GM19193 (cell line): ENCODE data around the gene DEGS1.

Experiments
- POLR2A ChIP-seq: IDR thresholded peaks from 4 replicates; pipeline ENCODE4 v1.6.1; 2011; ENCODE audit not compliant: insufficient read depth, insufficient read length; ENCODE audit errors: extremely low read depth

Gene DEGS1

DNA sequence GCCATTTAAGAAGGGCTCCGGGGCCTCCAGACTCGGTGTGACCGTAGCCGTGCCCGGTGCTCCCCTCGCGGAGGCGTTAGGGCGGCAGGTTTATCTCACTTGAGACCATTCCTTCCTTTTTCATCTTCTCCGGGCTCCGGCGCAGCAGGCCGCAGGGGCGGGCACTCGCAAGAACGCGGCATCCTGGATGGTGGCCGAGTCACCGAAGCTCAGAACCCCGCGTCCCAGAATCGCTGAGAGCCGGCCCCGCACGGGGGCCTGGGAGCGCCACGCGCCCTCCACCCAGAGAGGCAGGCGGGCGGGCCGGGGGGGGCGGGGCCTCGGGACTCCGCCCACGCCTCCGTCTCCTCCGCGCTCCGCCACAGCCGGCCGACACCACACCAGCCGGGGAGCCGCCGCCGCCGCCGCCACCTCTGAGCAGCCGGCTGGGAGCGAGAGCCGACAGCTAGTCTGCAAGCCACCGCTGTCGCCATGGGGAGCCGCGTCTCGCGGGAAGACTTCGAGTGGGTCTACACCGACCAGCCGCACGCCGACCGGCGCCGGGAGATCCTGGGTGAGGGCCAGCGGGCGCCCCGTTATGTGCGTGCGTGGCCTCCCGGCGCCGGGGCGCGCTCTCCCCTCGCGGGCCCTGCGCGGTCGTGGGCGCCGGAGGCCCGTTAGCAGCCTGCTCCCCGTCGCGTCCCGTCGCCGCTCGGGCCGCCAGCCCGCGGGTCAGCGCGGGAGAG is at the start of gene DEGS1:
DEGS1 (plus strand) TSS at position 375 of the 725 bp plus-strand sequence; CDS start at position 472, 97 bp downstream.
- peak; percentile 76 for TF ChIP-seq POLR2A

DNA sequence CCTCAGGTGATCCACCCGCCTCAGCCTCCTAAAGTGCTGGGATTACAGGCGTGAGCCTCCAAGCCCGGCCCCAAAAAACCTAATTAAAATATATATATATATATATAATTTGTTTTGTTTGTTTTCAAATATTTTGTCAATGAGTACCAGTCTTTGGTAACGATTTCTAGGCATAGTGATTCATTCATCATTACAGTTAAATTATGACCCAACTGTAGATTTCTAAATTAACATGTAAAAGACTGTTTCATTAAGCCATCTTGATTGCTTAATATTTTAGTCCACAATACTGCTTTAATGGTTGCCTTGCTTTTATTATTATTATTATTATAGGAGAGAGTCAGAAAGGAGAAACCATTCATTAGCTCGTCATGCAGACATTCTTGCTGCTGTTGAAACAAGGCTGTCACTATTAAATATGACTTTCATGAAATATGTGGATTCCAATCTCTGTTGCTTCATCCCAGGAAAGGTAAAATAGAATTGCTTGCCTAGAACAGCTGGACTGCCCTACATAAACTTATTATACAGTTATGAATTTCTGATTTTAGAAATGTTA is 49.2 kb upstream of the DEGS1 start:
- TF ChIP-seq POLR2A: no peak

DNA sequence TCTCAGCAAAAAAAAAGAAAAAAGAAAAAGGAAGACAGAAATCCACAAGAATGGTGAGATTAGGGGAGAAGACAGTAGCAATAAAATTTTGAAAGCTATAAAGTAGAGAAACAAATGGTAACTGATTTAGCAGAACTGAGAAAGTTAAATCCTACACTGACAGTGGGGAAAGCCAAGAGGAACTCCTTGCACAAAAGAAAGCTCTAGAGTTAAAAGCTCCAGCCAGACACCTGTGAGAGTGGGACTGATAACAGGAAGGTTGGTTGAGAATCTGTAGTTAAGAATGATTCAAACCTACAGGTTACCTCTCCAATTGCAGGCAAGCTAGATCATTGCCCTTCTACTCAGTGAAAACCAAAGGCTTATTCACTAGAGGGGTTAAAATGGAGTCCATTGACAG is 45.5 kb upstream of the DEGS1 start:
- no peak for TF ChIP-seq POLR2A

DNA sequence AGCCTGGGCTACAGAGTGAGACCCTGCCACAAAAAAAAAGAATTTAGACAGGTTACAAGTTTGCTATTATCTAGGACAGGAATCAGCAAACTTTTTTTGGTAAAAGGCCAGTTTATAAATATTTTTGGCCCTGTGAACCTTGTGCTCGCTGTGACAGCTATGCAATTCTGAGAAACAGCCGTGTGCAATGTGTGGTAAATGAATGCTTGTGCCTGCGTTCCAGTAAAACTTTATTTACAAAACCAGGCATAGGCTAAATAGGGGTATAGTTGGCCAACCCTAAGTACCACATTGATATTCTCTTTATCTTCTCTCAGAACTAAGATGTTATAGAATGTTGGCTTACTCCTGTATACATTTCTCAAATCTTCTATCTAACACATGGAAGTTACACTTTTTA is 44.8 kb upstream of the DEGS1 start:
- TF ChIP-seq POLR2A: no peak

DNA sequence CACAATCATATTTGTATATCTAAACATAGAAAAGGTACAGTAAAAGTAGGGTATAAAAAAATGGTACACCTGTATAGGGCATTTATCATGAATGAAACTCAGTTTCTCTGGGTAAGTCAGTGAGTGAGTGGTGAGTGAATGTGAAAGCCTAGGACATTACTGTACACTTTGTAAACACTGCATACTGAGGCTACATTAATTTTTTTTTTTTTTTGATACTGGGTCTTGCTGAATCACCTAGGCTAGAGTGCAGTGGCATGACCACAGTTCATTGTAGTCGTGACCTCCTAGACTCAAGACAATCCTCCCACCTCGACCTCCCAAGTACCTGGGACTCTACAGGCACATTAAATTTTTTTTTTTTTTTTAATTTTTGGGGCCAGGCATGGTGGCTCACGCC is 41.3 kb upstream of the DEGS1 start:
- TF ChIP-seq POLR2A: no peak

- TF ChIP-seq POLR2A: no peak
Measured at GRCh38 chr1:224149709-224150108, 33.3 kb upstream of the DEGS1 start.

- no peak for TF ChIP-seq POLR2A
Measured at GRCh38 chr1:224151117-224151516, 31.9 kb upstream of the DEGS1 start.

DNA sequence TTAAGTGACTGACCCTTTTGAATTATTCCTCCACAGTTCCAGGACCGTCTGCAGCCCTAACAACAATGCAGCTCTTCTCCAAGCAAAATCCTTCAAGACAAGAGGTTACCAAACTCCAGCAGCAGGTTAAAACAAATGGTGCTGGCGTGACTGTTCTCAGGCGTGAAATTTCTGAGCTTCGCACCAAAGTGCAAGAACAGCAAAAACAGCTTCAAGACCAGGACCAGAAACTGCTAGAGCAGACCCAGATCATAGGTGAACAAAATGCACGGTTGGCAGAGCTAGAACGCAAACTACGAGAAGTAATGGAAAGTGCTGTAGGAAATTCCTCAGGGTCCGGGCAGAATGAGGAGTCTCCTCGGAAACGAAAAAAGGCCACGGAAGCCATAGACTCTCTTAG is 25.7 kb upstream of the DEGS1 start:
- TF ChIP-seq POLR2A: no peak

GRCh38 chr1:224159541-224159940 is 23.5 kb upstream of the DEGS1 start:
- TF ChIP-seq POLR2A: no peak

GRCh38 chr1:224160171-224160682 is 22.8 kb upstream of the DEGS1 start:
- TF ChIP-seq POLR2A: no peak

- TF ChIP-seq POLR2A: no peak
Measured at GRCh38 chr1:224162768-224163167, 20.3 kb upstream of the DEGS1 start.

- TF ChIP-seq POLR2A: no peak
Measured at GRCh38 chr1:224163311-224163710, 19.7 kb upstream of the DEGS1 start.

DNA sequence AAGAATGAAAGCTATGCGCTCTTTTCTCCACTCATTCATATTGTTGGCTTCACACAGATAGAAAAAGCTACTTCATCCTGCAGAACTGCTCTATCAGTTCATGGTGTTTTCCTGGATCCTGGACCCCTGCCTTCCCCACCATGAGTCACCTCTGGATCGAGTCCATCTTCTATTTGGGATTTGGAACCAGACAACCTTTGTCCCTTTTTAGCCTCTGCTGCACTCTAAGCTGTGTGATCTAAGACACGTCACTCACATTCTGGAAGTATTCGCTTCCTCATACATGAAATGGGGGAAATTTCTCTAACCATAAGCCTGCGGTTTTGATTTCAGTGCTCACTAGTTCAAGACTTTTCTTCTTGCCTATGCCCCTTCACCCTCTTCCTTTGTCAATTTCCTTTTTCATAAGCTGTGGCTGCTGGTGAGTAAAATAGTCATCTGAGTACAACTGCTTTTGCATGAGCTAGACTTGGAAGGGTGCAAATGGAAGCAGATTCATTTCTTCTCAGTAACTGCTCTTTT is 14.1 kb upstream of the DEGS1 start:
- no peak for TF ChIP-seq POLR2A

GRCh38 chr1:224169718-224170270 is 13.2 kb upstream of the DEGS1 start:
- no peak for TF ChIP-seq POLR2A

DNA sequence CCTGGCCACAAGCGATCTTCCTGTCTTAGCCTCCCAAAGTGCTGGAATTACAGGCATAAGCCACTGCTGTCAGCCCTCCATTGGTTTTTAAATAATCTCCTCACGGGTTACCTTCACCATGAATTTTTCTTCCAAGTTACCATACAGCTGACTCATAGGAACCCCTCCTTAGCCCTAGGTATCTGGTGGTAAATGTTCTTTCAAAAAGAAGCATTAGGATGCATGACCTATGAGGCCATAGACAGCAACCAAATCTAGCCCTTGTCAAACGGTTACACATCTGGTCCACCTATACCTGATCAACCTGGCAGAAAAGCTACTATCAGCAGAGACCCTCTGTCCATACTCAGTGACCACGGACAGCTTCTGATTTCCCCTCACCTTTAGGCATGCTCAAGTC is 12.7 kb upstream of the DEGS1 start:
- no peak for TF ChIP-seq POLR2A

GRCh38 chr1:224170748-224171478 is 12.1 kb upstream of the DEGS1 start:
- no peak for TF ChIP-seq POLR2A

DNA sequence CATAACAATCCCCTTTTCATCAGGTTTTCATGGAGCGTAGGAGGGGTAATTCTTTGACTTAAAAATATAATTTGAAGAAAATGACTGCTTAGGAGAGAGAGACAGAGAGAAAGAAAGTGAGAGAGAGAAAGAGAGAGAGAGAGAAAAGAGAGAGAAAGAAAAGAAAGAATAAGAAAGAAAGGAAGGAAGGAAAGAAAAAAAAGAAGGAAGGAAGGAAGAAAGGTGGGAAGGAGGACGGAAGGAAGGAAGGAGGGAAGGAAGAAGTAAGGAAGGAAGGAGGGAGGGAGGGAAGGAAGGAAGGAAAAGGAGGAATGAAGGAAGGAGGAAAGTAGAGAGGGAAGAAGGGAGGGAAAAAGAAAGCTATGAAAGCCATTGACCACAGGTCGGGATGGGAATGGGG is 10.8 kb upstream of the DEGS1 start:
- TF ChIP-seq POLR2A: no peak
